H9 (cell line): ENCODE measurements around the gene ZNF213. TPM values are rescaled to one million over a fixed set of nuclear protein-coding genes. Genes with fewer than 3 reads are reported as not detected.
A peak's percentile ranks its signal among the peaks of the same experiment; 100 is the strongest.

Experiments used
- DNase-seq: peaks from one replicate; pipeline ENCODE4 v3.0.0-alpha.2; 2017
- H2AFZ ChIP-seq: one replicate; pipeline ENCODE4 v1.6.1; 2013; ENCODE audit warnings: mild to moderate bottlenecking, low read length, control low read depth, moderate library complexity
- H2AK5ac ChIP-seq: 2 replicates; pipeline ENCODE4 v1.6.1; 2013; ENCODE audit warnings: low read length, control low read depth, mixed read lengths; ENCODE audit not compliant: insufficient read length
- H2BK120ac ChIP-seq: one replicate; pipeline ENCODE4 v1.6.1; 2013; ENCODE audit warnings: low read depth, mild to moderate bottlenecking, low read length, control low read depth, inconsistent platforms; ENCODE audit not compliant: poor library complexity, severe bottlenecking
- H2BK12ac ChIP-seq: 2 replicates; pipeline ENCODE4 v1.6.1; 2013; ENCODE audit warnings: low read length, control low read depth, mixed read lengths, low read depth; ENCODE audit not compliant: insufficient read length
- H2BK15ac ChIP-seq: 2 replicates; pipeline ENCODE4 v1.6.1; 2013; ENCODE audit warnings: low read depth, low read length, control low read depth
- H2BK20ac ChIP-seq: one replicate; pipeline ENCODE4 v1.6.1; 2013; ENCODE audit warnings: low read depth, mild to moderate bottlenecking, low read length, control low read depth, inconsistent platforms; ENCODE audit not compliant: poor library complexity, severe bottlenecking
- H2BK5ac ChIP-seq: 2 replicates; pipeline ENCODE4 v1.6.1; 2013; ENCODE audit warnings: low read length, control low read depth, mixed read lengths; ENCODE audit not compliant: insufficient read length
- H3K14ac ChIP-seq: 2 replicates; pipeline ENCODE4 v1.6.1; 2013; ENCODE audit warnings: low read length, control low read depth; ENCODE audit not compliant: insufficient read depth
- H3K18ac ChIP-seq: 2 replicates; pipeline ENCODE4 v1.6.1; 2013; ENCODE audit warnings: low read depth, mild to moderate bottlenecking, mixed read lengths, low read length, control low read depth; ENCODE audit not compliant: insufficient read length
- H3K23ac ChIP-seq: 2 replicates; pipeline ENCODE4 v1.6.1; 2013; ENCODE audit warnings: low read length, control low read depth, mixed read lengths, low read depth; ENCODE audit not compliant: insufficient read length
- H3K23me2 ChIP-seq: 2 replicates; pipeline ENCODE4 v1.6.1; 2013; ENCODE audit warnings: low read depth, mild to moderate bottlenecking, mixed read lengths, low read length, control low read depth; ENCODE audit not compliant: insufficient read length, poor library complexity, severe bottlenecking
- H3K27ac ChIP-seq: 2 replicates; pipeline ENCODE4 v1.5.1; 2013; ENCODE audit warnings: low read length, control low read depth, mixed read lengths, low read depth; ENCODE audit not compliant: insufficient read length
- H3K27me3 ChIP-seq: 2 replicates; pipeline ENCODE4 v1.6.1; 2013; ENCODE audit warnings: low read length, control low read depth, inconsistent platforms; ENCODE audit not compliant: insufficient read depth
- H3K4ac ChIP-seq: 2 replicates; pipeline ENCODE4 v1.6.1; 2013; ENCODE audit warnings: low read depth, mild to moderate bottlenecking, control low read depth, inconsistent platforms, low read length, moderate library complexity
- H3K4me1 ChIP-seq: 2 replicates; pipeline ENCODE4 v1.6.1; 2013; ENCODE audit warnings: low read length, control low read depth, inconsistent platforms; ENCODE audit not compliant: insufficient read depth
- H3K4me2 ChIP-seq: 2 replicates; pipeline ENCODE4 v1.6.1; 2013; ENCODE audit warnings: low read length, control low read depth, mixed read lengths; ENCODE audit not compliant: insufficient read length, insufficient read depth
- H3K56ac ChIP-seq: 2 replicates; pipeline ENCODE4 v1.6.1; 2013; ENCODE audit warnings: low read depth, mild to moderate bottlenecking, mixed read lengths, low read length, control low read depth; ENCODE audit not compliant: insufficient read length
- H3K79me1 ChIP-seq: 2 replicates; pipeline ENCODE4 v1.6.1; 2013; ENCODE audit warnings: low read depth, mild to moderate bottlenecking, moderate library complexity, low read length, control low read depth, inconsistent platforms; ENCODE audit not compliant: insufficient read depth, poor library complexity, severe bottlenecking
- H3K79me2 ChIP-seq: 2 replicates; pipeline ENCODE4 v1.6.1; 2013; ENCODE audit warnings: low read length, control low read depth, inconsistent platforms; ENCODE audit not compliant: insufficient read depth
- H3K9ac ChIP-seq: 2 replicates; pipeline ENCODE4 v1.6.1; 2013; ENCODE audit warnings: low read length, control low read depth, mixed read lengths; ENCODE audit not compliant: insufficient read length; ENCODE audit errors: extremely low read depth
- H3K9me3 ChIP-seq: one replicate; pipeline ENCODE4 v1.6.1; 2013; ENCODE audit warnings: low read depth, low read length, inconsistent platforms; ENCODE audit not compliant: control insufficient read depth
- H3T11ph ChIP-seq: one replicate; pipeline ENCODE4 v1.6.1; 2013; ENCODE audit warnings: mild to moderate bottlenecking, low read length, control low read depth, inconsistent platforms
- H4K20me1 ChIP-seq: one replicate; pipeline ENCODE4 v1.6.1; 2013; ENCODE audit not compliant: control insufficient read depth, insufficient read length, insufficient read depth
- H4K5ac ChIP-seq: 2 replicates; pipeline ENCODE4 v1.6.1; 2013; ENCODE audit warnings: low read depth, mild to moderate bottlenecking, mixed read lengths, low read length, control low read depth; ENCODE audit not compliant: insufficient read length
- H4K8ac ChIP-seq: replicated peaks from 2 replicates; pipeline ENCODE4 v1.6.1; 2013; ENCODE audit warnings: low read length, control low read depth, mixed read lengths, low read depth; ENCODE audit not compliant: insufficient read length
- H4K91ac ChIP-seq: 2 replicates; pipeline ENCODE4 v1.6.1; 2013; ENCODE audit warnings: low read depth, mild to moderate bottlenecking, moderate library complexity, mixed read lengths, low read length, control low read depth; ENCODE audit not compliant: insufficient read length
- H3K27ac Mint-ChIP-seq, 3 experiments: 2 replicates in 2 of 3; 3 replicates in 1 of 3; pipeline ENCODE4 v1.8.0; 2020 to 2021; ENCODE audit warnings: mixed read lengths in 3 of 3, mild to moderate bottlenecking in 1 of 3, moderate library complexity in 1 of 3
- H3K27me3 Mint-ChIP-seq: 2 replicates; pipeline ENCODE4 v1.8.0; 2021; ENCODE audit warnings: low read depth, mild to moderate bottlenecking, moderate library complexity, mixed read lengths
- H3K36me3 Mint-ChIP-seq, 3 experiments: 2 replicates in 2 of 3; 3 replicates in 1 of 3; pipeline ENCODE4 v1.8.0; 2020 to 2021; ENCODE audit warnings: low read depth in 3 of 3, mixed read lengths in 3 of 3; ENCODE audit not compliant: insufficient read depth in 1 of 3
- H3K4me1 Mint-ChIP-seq, 2 experiments: 2 replicates each; pipeline ENCODE4 v1.8.0; 2020; ENCODE audit warnings: mixed read lengths in 2 of 2
- H3K4me3 Mint-ChIP-seq, 2 experiments: 2 replicates in 1 of 2; 3 replicates in 1 of 2; pipeline ENCODE4 v1.8.0; 2020 to 2021; ENCODE audit warnings: mild to moderate bottlenecking in 2 of 2, mixed read lengths in 2 of 2, moderate library complexity in 1 of 2
- H3K9me3 Mint-ChIP-seq, 2 experiments: 2 replicates in 1 of 2; 3 replicates in 1 of 2; pipeline ENCODE4 v1.8.0; 2020; ENCODE audit warnings: mild to moderate bottlenecking in 2 of 2, mixed read lengths in 2 of 2, moderate library complexity in 1 of 2
- CTCF ChIP-seq: fragments of 200-600 bp; sonication (generic); conservative IDR thresholded peaks from 3 replicates; pipeline ENCODE4 v1.8.0; 2021; ENCODE audit warnings: antibody characterized with exemption, mild to moderate bottlenecking
- WGBS: extraction: QIAGEN DNeasy Blood & Tissue Kit; methylation state at CpG from one replicate; pipeline ENCODE4 v1.1.7; 2013; ENCODE audit warnings: missing lambda C conversion rate, low lambda C conversion rate, mixed read lengths; ENCODE audit not compliant: insufficient read length; ENCODE audit errors: extremely low coverage; 5-methylcytosine and 5-hydroxymethylcytosine counted together
- total RNA-seq: library from RNA; stranded (reverse); gene quantifications from 2 replicates; pipeline ENCODE4 v1.2.1, GENCODE V29; 2021

Gene ZNF213
- total RNA-seq, 1 experiment from 2014 or later, result 6.4 TPM

- Histone ChIP-seq H4K20me1 (no peaks in the 10 kb centered on the region), H2BK15ac (no peak overlapping the region), H3K23me2 (peaks cover 20% of the 10 kb centered on the region), H3K23ac (no peak overlapping the region), H3K9ac (no peak overlapping the region), H3K27ac (no peak overlapping the region), H2BK5ac (no peak overlapping the region), H3K56ac (no peak overlapping the region), H3K9me3 (no peaks in the 10 kb centered on the region), H2BK120ac (no peak overlapping the region), H3K27me3 (no peaks in the 10 kb centered on the region; the same call in 1 of the 2 replicates), H3T11ph (no peak overlapping the region), H2BK12ac (no peak overlapping the region), H3K4me1 (no peaks in the 10 kb centered on the region), H3K14ac (no peak overlapping the region), H4K91ac (no peak overlapping the region), H4K5ac (no peak overlapping the region), H3K4me2 (no peak overlapping the region), H2AFZ (no peak overlapping the region), H2BK20ac (no peak overlapping the region), H4K8ac (no peak overlapping the region), H3K18ac (no peak overlapping the region), H3K4ac (no peak overlapping the region), H2AK5ac (no peak overlapping the region), H3K79me1 (no peaks in the 10 kb centered on the region), H3K79me2 (no peaks in the 10 kb centered on the region)
- Mint-ChIP-seq H3K9me3 (peaks cover 6 to 7% of the 10 kb centered on the region in 2 experiments; a peak in 4 of 5 replicates), H3K36me3 (peaks cover 0 to 2% (median 0%) of the 10 kb centered on the region in 3 experiments; a peak in 2 of 7 replicates), H3K27ac (no peak overlapping the region), H3K27me3 (peaks cover 78% of the 10 kb centered on the region), H3K4me1 (peaks cover 15 to 19% of the 10 kb centered on the region in 2 experiments), H3K4me3 (peak overlapping the region in 1 of 2 experiments; percentile 88; a peak in 2 of 5 replicates)
- TF ChIP-seq CTCF, result no peak
- no CpG with 5 or more reads among the region's 8 CpGs for WGBS
- DNase-seq, result no peak
These were observed 44.8 kb downstream of the ZNF213 start for GRCh38 chr16:3179651-3180050.
